Esophagus squamous epithelium (tissue), 5 donors: ENCODE data around the gene CIT. TPM values are rescaled to one million over a fixed set of nuclear protein-coding genes. Genes with fewer than 3 reads are reported as not detected.

Source experiments
- DNase-seq: peaks from one replicate; lab custom pipeline; 2025; lab: John Stamatoyannopoulos, UW
- H3K27ac ChIP-seq, 4 donors: fragments of 200-600 bp; sonication (generic); one replicate each; pipeline ENCODE4 v1.5.1; 2016 to 2019; ENCODE audit warnings: mild to moderate bottlenecking in 1 of 4
- H3K27me3 ChIP-seq, 4 donors: fragments of 200-600 bp; sonication (generic); 1 replicate in 3 of 4; 2 replicates in 1 of 4; pipeline versions ENCODE4 v1.5.1 to v1.6.0; 2017 to 2021; ENCODE audit warnings: antibody characterized with exemption in 1 of 4
- H3K36me3 ChIP-seq, 3 donors: fragments of 200-600 bp; sonication (generic); one replicate each; pipeline ENCODE4 v1.5.1; 2016 to 2019
- H3K4me1 ChIP-seq, 3 donors: fragments of 200-600 bp; sonication (generic); one replicate each; pipeline ENCODE4 v1.5.1; 2017 to 2019
- H3K4me3 ChIP-seq, 4 donors: fragments of 200-600 bp; sonication (generic); 1 replicate in 3 of 4; 2 replicates in 1 of 4; pipeline ENCODE4 v1.5.1; 2016 to 2019; ENCODE audit warnings: mild to moderate bottlenecking in 2 of 4, moderate library complexity in 1 of 4
- H3K9me3 ChIP-seq, 3 donors: fragments of 200-600 bp; sonication (generic); one replicate each; pipeline ENCODE4 v1.5.1; 2016 to 2019
- POLR2A ChIP-seq, 4 donors: fragments of 450-650 bp; IDR thresholded peaks; one replicate each; pipeline ENCODE4 v1.6.1; 2017; ENCODE audit warnings: antibody characterized with exemption in 4 of 4, mild to moderate bottlenecking in 4 of 4, moderate library complexity in 3 of 4
- WGBS, 2 donors: methylation state at CpG; one replicate each; pipeline ENCODE4 v1.1.5; 2018; 5-methylcytosine and 5-hydroxymethylcytosine counted together
- intact Hi-C: fragments of 100-400 bp; cut with DNase I; formaldehyde crosslinking; loops from one replicate; pipeline ENCODE4 v1.15.0; 2022
- total RNA-seq, 4 donors: library from RNA; depleted of rRNA; stranded (reverse); fragments of >200 nt; gene quantifications; one replicate each; pipeline ENCODE4 v1.1.0, GENCODE V29; 2016
- TF ChIP-seq, protein P1 (sequence below), 6 experiments: fragments of 450-650 bp in 4 of 6; fragments of 200-600 bp in 2 of 6; sonication (generic) in 2 of 6; IDR thresholded peaks; one replicate each; pipeline ENCODE4 v1.5.1; 2016 to 2019; ENCODE audit warnings: antibody characterized with exemption in 6 of 6, mild to moderate bottlenecking in 4 of 6, moderate library complexity in 4 of 6
- donor health status: DM: yes; HTN: yes; CAD: no.

Gene CIT
- total RNA-seq, 4 donors from 2014 or later, result 6.7 to 23.1 (median 13.9) TPM

DNA sequence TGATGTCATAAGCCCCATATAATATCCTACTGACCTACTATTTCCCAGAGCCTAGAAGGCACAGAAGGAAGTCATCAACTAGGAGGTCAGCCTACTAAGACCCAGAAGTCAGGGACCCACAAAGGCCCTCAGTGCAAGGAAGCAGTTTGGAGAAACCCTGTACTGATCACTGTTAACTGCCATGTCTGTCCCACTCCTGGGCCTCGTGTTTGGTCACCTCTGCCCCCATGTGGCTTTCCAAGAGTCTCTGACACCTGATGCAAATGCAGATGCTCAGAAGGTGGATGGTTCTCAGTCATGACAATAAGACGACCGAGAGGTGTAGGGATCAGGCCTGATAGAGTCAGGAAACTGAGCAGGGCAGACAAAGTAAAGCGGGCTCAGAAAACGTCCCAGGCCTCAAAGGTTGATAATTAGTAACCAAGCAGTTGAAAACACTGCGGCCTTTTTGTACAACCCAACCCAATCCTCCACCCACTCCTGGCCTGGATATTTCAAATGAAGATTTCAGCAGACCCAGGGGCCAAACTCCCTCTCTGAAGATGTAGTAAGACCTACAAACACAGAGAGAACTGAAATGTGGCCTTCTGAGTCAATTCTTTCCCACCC is 185.8 kb downstream of the CIT start:
- WGBS, 2 donors, result 81 to 86% methylated on average over 6 of the region's 6 CpGs
- intact Hi-C loops, result no loop called here
- no peak overlapping the region for H3K27ac ChIP-seq

DNA sequence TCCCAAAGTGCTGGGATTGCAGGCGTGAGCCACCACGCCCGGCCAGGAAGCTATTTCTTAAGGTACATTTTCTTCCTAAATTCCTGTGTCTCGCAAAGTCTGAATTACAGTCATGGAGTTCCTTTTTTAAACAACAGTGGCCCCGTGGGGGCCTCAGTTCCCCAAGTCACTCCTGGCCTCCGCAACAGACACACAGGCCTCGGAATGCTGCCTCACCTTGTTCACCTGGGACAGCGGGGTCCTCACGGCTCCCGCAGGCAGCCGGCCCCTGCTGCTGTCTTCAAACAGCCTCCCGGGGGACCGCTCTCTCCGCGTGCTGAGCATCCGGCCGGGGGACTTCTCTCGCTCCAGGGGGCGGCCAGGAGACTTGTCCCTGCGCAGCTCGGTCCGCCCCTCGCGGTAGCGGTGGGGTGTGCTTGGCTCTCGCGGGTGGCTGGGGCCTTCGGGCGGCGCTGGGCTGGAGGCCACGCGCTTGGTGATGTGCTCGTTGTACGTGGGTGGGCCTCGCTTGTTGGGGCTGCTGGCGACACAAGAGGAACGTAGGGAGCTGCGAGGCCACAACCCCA is 187.1 kb downstream of the CIT start:
- no peaks in the 10 kb centered on the region for H3K9me3 ChIP-seq
- peaks cover 0 to 16% (median 0%) of the 10 kb centered on the region in 3 donors for H3K36me3 ChIP-seq
- H3K4me3 ChIP-seq, result no peak overlapping the region
- H3K27ac ChIP-seq, result no peak overlapping the region
- TF ChIP-seq POLR2A (IDR thresholded peaks at IDR 0.05), result no peak
- TF ChIP-seq, protein P1, sequence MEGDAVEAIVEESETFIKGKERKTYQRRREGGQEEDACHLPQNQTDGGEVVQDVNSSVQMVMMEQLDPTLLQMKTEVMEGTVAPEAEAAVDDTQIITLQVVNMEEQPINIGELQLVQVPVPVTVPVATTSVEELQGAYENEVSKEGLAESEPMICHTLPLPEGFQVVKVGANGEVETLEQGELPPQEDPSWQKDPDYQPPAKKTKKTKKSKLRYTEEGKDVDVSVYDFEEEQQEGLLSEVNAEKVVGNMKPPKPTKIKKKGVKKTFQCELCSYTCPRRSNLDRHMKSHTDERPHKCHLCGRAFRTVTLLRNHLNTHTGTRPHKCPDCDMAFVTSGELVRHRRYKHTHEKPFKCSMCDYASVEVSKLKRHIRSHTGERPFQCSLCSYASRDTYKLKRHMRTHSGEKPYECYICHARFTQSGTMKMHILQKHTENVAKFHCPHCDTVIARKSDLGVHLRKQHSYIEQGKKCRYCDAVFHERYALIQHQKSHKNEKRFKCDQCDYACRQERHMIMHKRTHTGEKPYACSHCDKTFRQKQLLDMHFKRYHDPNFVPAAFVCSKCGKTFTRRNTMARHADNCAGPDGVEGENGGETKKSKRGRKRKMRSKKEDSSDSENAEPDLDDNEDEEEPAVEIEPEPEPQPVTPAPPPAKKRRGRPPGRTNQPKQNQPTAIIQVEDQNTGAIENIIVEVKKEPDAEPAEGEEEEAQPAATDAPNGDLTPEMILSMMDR (IDR thresholded peaks at IDR 0.05), result no peak
- 93 to 96% methylated on average over 7 to 25 of the region's 38 CpGs for WGBS, 2 donors
- no peak for DNase-seq
- H3K4me1 ChIP-seq, result peaks cover 13 to 32% (median 24%) of the 10 kb centered on the region in 3 donors
- H3K27me3 ChIP-seq, result no peaks in the 10 kb centered on the region
- intact Hi-C loops, result no loop called here

More for the DNA sequence above, 185.8 kb downstream of the CIT start:
- TF ChIP-seq, protein P1 (IDR thresholded peaks at IDR 0.05), result no peak
- no peak for TF ChIP-seq POLR2A (IDR thresholded peaks at IDR 0.05)
- H3K4me3 ChIP-seq, result no peak overlapping the region
- no peaks in the 10 kb centered on the region for H3K9me3 ChIP-seq
- H3K36me3 ChIP-seq, result peaks cover 0 to 16% (median 0%) of the 10 kb centered on the region in 3 donors
- no peak for DNase-seq
- no peaks in the 10 kb centered on the region for H3K27me3 ChIP-seq
- peaks cover 13 to 36% (median 24%) of the 10 kb centered on the region in 3 donors for H3K4me1 ChIP-seq

DNA sequence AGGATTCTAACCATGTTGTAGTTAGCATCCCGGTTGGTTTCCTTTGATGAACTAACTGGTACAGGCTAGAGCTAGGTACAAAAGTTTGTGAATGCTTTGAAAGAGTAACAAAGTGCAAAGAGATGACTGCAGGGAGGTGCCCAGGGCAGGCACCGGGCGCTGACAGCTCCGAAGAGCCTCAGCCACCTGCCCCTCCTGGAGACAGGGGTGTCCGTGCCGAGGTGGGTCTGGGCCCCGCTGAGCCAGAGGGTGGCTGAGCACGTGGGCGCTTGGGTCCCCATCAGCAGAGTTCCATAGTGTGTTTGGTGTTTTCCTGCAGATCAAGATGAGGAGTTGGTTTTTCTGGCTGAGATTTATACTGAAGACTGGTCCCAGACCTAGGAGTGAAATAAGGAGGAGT is 189.2 kb downstream of the CIT start:
- TF ChIP-seq POLR2A (IDR thresholded peaks at IDR 0.05), result no peak
- TF ChIP-seq, protein P1 (IDR thresholded peaks at IDR 0.05), result no peak
- Histone ChIP-seq H3K4me3 (no peak overlapping the region), H3K36me3 (peaks cover 0 to 16% (median 0%) of the 10 kb centered on the region in 3 donors), H3K27ac (no peak overlapping the region), H3K27me3 (no peaks in the 10 kb centered on the region), H3K9me3 (no peaks in the 10 kb centered on the region), H3K4me1 (peaks cover 7 to 11% (median 9%) of the 10 kb centered on the region in 3 donors)
- DNase-seq, result no peak
- intact Hi-C loops, result no loop called here
- WGBS, 2 donors, result 87 to 92% methylated on average over 7 of the region's 9 CpGs

DNA sequence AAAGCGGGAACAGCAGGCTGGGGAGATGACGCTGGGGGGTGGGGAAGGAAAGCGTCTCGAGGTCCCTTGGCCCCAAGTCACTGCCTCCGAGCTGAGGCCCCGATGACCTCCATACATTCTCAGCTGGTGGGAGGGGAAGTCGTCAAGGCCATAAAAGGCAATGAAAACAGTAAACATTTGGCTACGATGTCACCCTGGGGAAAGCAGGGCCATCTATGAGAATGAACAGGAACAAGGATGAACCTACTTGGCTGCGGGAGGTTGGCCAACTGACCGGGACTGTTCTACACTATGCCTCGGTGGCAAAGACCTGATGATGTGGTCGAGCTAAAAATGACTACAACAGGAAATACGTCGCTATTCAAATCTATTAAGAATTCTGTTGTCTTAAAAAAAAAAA is 189.7 kb downstream of the CIT start:
- no peak for DNase-seq
- H3K4me1 ChIP-seq, result peaks cover 5 to 8% (median 6%) of the 10 kb centered on the region in 3 donors
- 58 to 71% methylated on average over 7 to 14 of the region's 14 CpGs for WGBS, 2 donors
- intact Hi-C loops, result no loop called here
- peaks cover 0 to 19% (median 0%) of the 10 kb centered on the region in 3 donors for H3K36me3 ChIP-seq
- no peaks in the 10 kb centered on the region for H3K9me3 ChIP-seq
- H3K27ac ChIP-seq, result no peak overlapping the region
- H3K27me3 ChIP-seq, result no peaks in the 10 kb centered on the region
- no peak overlapping the region for H3K4me3 ChIP-seq
- TF ChIP-seq POLR2A (IDR thresholded peaks at IDR 0.05), result no peak
- TF ChIP-seq, protein P1 (IDR thresholded peaks at IDR 0.05), result no peak

DNA sequence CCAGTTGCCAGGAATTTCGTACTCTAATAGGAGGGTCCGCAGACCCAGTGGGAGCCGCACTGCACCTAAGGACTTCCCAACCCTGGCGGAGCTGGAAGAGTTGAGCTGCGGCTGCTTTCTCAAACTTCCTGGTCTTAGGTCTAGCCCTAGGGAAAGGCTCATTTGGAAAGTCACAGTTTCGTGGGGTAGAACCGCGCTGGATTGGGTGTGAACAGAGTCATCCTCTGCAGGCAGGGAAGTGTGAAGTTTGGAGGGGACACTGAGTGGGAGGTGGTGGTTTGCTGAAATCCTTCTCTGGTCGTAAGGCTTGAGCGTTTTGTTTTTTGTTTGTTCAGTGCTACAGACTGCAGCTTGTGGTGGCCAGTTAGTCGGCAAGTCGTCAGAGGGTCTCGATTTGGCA is 190.3 kb downstream of the CIT start:
- H3K27ac ChIP-seq, result no peak overlapping the region

More for the DNA sequence above, 190.3 kb downstream of the CIT start:
- intact Hi-C loops, result no loop called here
- Histone ChIP-seq H3K4me1 (peaks cover 0 to 9% (median 0%) of the 10 kb centered on the region in 3 donors), H3K36me3 (peaks cover 0 to 25% (median under 1%) of the 10 kb centered on the region in 3 donors), H3K9me3 (no peaks in the 10 kb centered on the region), H3K27me3 (no peaks in the 10 kb centered on the region), H3K4me3 (no peak overlapping the region)
- 88 to 100% methylated on average over 2 to 12 of the region's 13 CpGs for WGBS, 2 donors
- TF ChIP-seq, protein P1 (IDR thresholded peaks at IDR 0.05), result no peak
- TF ChIP-seq POLR2A (IDR thresholded peaks at IDR 0.05), result no peak
- DNase-seq, result no peak
